A549 (cell line): ENCODE measurements around the gene PPCDC. TPM values are rescaled to one million over a fixed set of nuclear protein-coding genes. Genes with fewer than 3 reads are reported as not detected.

Experiments used
- ATAC-seq, 2 experiments: fragments of 200-7000 bp in 1 of 2; fragments of >200 bp in 1 of 2; cut with Nextera tagmentation in 1 of 2; cut with Tn5 transposase in 1 of 2; 3 replicates each; pipeline versions ENCODE4 v1.8.0 to v1.9.1; 2018 to 2020; ENCODE audit warnings: mild to moderate bottlenecking in 1 of 2, moderate library complexity in 1 of 2
- CTCF ChIA-PET: fragments of 300-600 bp; sonication (Branson Sonifier 250); formaldehyde crosslinking; extraction: SDS; loops from one replicate; lab custom pipeline; 2021; ENCODE audit warnings: antibody characterized with exemption, inconsistent platforms; lab: Yijun Ruan, JAX
- POLR2A ChIA-PET: fragments of 350-600 bp; formaldehyde crosslinking; extraction: SDS; loops from one replicate; lab custom pipeline; 2021; ENCODE audit warnings: antibody characterized with exemption, inconsistent platforms; lab: Yijun Ruan, JAX
- DNase-seq, 2 experiments: peaks; one replicate each; pipeline versions ENCODE4 v3.0.0 to v3.0.0-alpha.2; 2011 to 2016; ENCODE audit warnings: low read depth in 1 of 2, low spot score in 1 of 2
- FAIRE-seq: peaks from 2 replicates; lab custom pipeline; 2011; peaks lifted over from hg19 to GRCh38; lab: Jason Lieb, UNC
- H3K27ac ChIP-seq, 2 experiments: fragments of >200 bp; sonication (Bioruptor Twin); formaldehyde crosslinking; 3 replicates each; pipeline ENCODE4 v1.5.1; 2016 to 2017
- H3K4me1 ChIP-seq: fragments of >200 bp; sonication (Bioruptor Twin); formaldehyde crosslinking; 3 replicates; pipeline ENCODE4 v1.6.1; 2016
- H3K4me2 ChIP-seq: fragments of >200 bp; sonication (Bioruptor Twin); formaldehyde crosslinking; 3 replicates; pipeline ENCODE4 v1.6.1; 2016
- H3K4me3 ChIP-seq: fragments of >200 bp; sonication (Bioruptor Twin); formaldehyde crosslinking; 3 replicates; pipeline ENCODE4 v1.5.1; 2016
- H3K9me3 ChIP-seq: fragments of >200 bp; sonication (Bioruptor Twin); formaldehyde crosslinking; 3 replicates; pipeline ENCODE4 v1.6.1; 2016
- BHLHE40 ChIP-seq: IDR thresholded peaks from 2 replicates; pipeline ENCODE4 v1.6.1; 2012; ENCODE audit warnings: low read depth, low read length, inconsistent platforms
- CBX2 ChIP-seq: fragments of 200-600 bp; sonication (generic); IDR thresholded peaks from 2 replicates; pipeline ENCODE4 v1.6.1; 2016; ENCODE audit warnings: low read depth, mild to moderate bottlenecking, borderline replicate concordance
- CBX8 ChIP-seq: fragments of 200-600 bp; sonication (generic); IDR thresholded peaks from 2 replicates; pipeline ENCODE4 v1.6.1; 2016
- CEBPB ChIP-seq, 2 experiments: fragments of >200 bp in 1 of 2; sonication (Bioruptor Twin) in 1 of 2; formaldehyde crosslinking in 1 of 2; IDR thresholded peaks; 2 replicates each; pipeline ENCODE4 v1.6.1; 2012 to 2016
- ESRRA ChIP-seq: fragments of 150-350 bp; IDR thresholded peaks from 2 replicates; pipeline ENCODE4 v1.6.1; 2014; ENCODE audit warnings: mild to moderate bottlenecking, low read length, borderline replicate concordance
- FOSL2 ChIP-seq, 2 experiments: fragments of 450-650 bp in 1 of 2; fragments of >200 bp in 1 of 2; sonication (Bioruptor Twin) in 1 of 2; formaldehyde crosslinking; IDR thresholded peaks; 2 replicates each; pipeline versions ENCODE4 v1.5.0 to v1.6.1; 2016 to 2020; ENCODE audit warnings: mild to moderate bottlenecking in 1 of 2, moderate library complexity in 1 of 2
- FOXS1 ChIP-seq: fragments of 250-450 bp; sonication (Bioruptor Pico); IDR thresholded peaks from 2 replicates; pipeline ENCODE4 v1.5.0; 2020; ENCODE audit warnings: mild to moderate bottlenecking, moderate library complexity
- GATA3 ChIP-seq: IDR thresholded peaks from 2 replicates; pipeline ENCODE4 v1.6.1; 2012; ENCODE audit warnings: borderline replicate concordance
- HEYL ChIP-seq: fragments of 250-450 bp; sonication (Bioruptor Pico); IDR thresholded peaks from 2 replicates; pipeline ENCODE4 v1.8.0; 2021; ENCODE audit warnings: mild to moderate bottlenecking, moderate library complexity
- HOXA7 ChIP-seq: fragments of 250-450 bp; sonication (Bioruptor Pico); IDR thresholded peaks from 2 replicates; pipeline ENCODE4 v1.5.0; 2020; ENCODE audit warnings: mild to moderate bottlenecking, moderate library complexity
- HOXB13 ChIP-seq: fragments of 250-450 bp; sonication (Bioruptor Pico); IDR thresholded peaks from 2 replicates; pipeline ENCODE4 v1.5.0; 2020; ENCODE audit warnings: low read depth, mild to moderate bottlenecking, moderate library complexity
- HOXB5 ChIP-seq: fragments of 250-450 bp; sonication (Bioruptor Pico); IDR thresholded peaks from 2 replicates; pipeline ENCODE4 v1.5.0; 2020; ENCODE audit warnings: mild to moderate bottlenecking, moderate library complexity
- JUN ChIP-seq, 2 experiments: fragments of >200 bp; sonication (Bioruptor Twin); formaldehyde crosslinking; IDR thresholded peaks; 2 replicates in 1 of 2; 3 replicates in 1 of 2; pipeline ENCODE4 v1.6.1; 2016 to 2017
- MYC ChIP-seq: IDR thresholded peaks from 2 replicates; pipeline ENCODE4 v1.6.1; 2012; ENCODE audit warnings: mild to moderate bottlenecking, inconsistent platforms, low read length, improper control_type of control experiment, borderline replicate concordance
- NFE2L2 ChIP-seq: fragments of 150-350 bp; conservative IDR thresholded peaks from 2 replicates; pipeline ENCODE4 v1.6.1; 2014; ENCODE audit warnings: low read length
- NR3C1 ChIP-seq: fragments of >200 bp; sonication (Bioruptor Twin); formaldehyde crosslinking; IDR thresholded peaks from 3 replicates; pipeline ENCODE4 v1.6.1; 2017
- PHF8 ChIP-seq: fragments of 200-600 bp; sonication (generic); IDR thresholded peaks from 2 replicates; pipeline ENCODE4 v1.6.1; 2016; ENCODE audit warnings: low read depth, mild to moderate bottlenecking, antibody characterized with exemption, moderate library complexity, borderline replicate concordance
- POLR2A ChIP-seq: IDR thresholded peaks from 2 replicates; pipeline ENCODE4 v1.6.1; 2012; ENCODE audit warnings: mild to moderate bottlenecking, low read length
- POLR2AphosphoS2 ChIP-seq: conservative IDR thresholded peaks from 2 replicates; pipeline ENCODE4 v1.6.1; 2012; ENCODE audit warnings: low read length, improper control_type of control experiment, inconsistent platforms
- RAD21 ChIP-seq, 2 experiments: fragments of >200 bp in 1 of 2; sonication (Bioruptor Twin) in 1 of 2; formaldehyde crosslinking in 1 of 2; IDR thresholded peaks in 1 of 2; conservative IDR thresholded peaks in 1 of 2; 2 replicates in 1 of 2; 3 replicates in 1 of 2; pipeline ENCODE4 v1.6.1; 2012 to 2018; ENCODE audit warnings: inconsistent platforms in 1 of 2
- RCOR1 ChIP-seq: fragments of 150-350 bp; IDR thresholded peaks from 2 replicates; pipeline ENCODE4 v1.6.1; 2014; ENCODE audit warnings: antibody characterized with exemption, low read length, low read depth
- TFCP2L1 ChIP-seq: fragments of 250-450 bp; sonication (Bioruptor Pico); IDR thresholded peaks from 2 replicates; pipeline ENCODE4 v1.5.0; 2021; ENCODE audit warnings: mild to moderate bottlenecking
- ZC3H11A ChIP-seq: fragments of 450-650 bp; IDR thresholded peaks from 2 replicates; pipeline ENCODE4 v1.6.1; 2014; ENCODE audit warnings: antibody characterized with exemption, mild to moderate bottlenecking
- WGBS: methylation state at CpG from one replicate; pipeline ENCODE4 v1.1.6; 2017; ENCODE audit errors: missing lambda C conversion rate; 5-methylcytosine and 5-hydroxymethylcytosine counted together
- polyA plus RNA-seq, 4 experiments: library from polyadenylated mRNA; depleted of rRNA in 3 of 4; stranded (reverse); fragments of >200 nt; fragmentation: RNase III in 1 of 4; extraction: RNeasy Plus Mini Kit Qiagen cat#74134 plus additional on column Dnase treatment in 1 of 4; gene quantifications; 2 replicates in 3 of 4; 3 replicates in 1 of 4; pipeline ENCODE4 v1.2.3, GENCODE V29; 2011 to 2017
- TF ChIP-seq, protein P1 (sequence below): fragments of >200 bp; sonication (Bioruptor Twin); formaldehyde crosslinking; IDR thresholded peaks from 3 replicates; pipeline ENCODE4 v1.5.1; 2016
- TF ChIP-seq, protein P2 (sequence below): IDR thresholded peaks from 2 replicates; pipeline ENCODE4 v1.6.1; 2012
- TF ChIP-seq, protein P3 (sequence below): fragments of >200 bp; sonication (Bioruptor Twin); formaldehyde crosslinking; IDR thresholded peaks from 2 replicates; pipeline ENCODE4 v1.6.1; 2016
- TF ChIP-seq, protein P4 (sequence below): IDR thresholded peaks from 2 replicates; pipeline ENCODE4 v1.6.1; 2012
- TF ChIP-seq, protein P5 (sequence below): IDR thresholded peaks from 2 replicates; pipeline ENCODE4 v1.6.1; 2012; ENCODE audit warnings: low read depth, borderline replicate concordance
- TF ChIP-seq, protein P6 (sequence below): fragments of 200-600 bp; sonication (generic); IDR thresholded peaks from 2 replicates; pipeline ENCODE4 v1.6.1; 2016; ENCODE audit warnings: antibody characterized with exemption, mild to moderate bottlenecking, moderate library complexity

Gene PPCDC
- polyA plus RNA-seq, 2 of the 4 experiments (the other 2 are of a cell fraction) = 18.2 to 18.5 TPM

DNA sequence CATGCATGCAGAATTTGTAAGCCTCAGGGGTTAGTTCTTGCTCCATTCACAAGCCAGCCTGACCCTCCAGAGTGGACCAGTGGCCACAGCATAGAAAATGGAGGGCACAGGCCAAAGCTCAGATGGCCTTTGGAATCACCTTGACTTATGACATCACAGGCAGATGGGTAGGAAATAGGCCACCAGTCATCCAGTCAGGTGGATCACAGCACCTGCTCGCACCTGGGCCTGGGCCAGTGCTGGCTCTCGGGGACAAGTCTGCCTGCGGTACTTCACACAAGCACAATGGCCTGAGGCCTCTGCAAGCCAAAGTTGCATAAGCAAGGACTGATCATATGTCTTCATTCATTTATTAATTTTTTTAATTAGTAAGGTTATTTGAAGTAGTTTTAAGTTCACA, 39.3 kb downstream of the PPCDC start:
- Histone ChIP-seq H3K4me2 (no peak overlapping the region), H3K4me3 (no peak overlapping the region), H3K27ac (no peak overlapping the region), H3K9me3 (no peaks in the 10 kb centered on the region), H3K4me1 (peaks cover 4% of the 10 kb centered on the region; the same call in 1 of the 3 replicates)
- POLR2A ChIA-PET = no interaction called here
- WGBS = 59% methylated on average over 3 of the region's 3 CpGs
- no peak for TF ChIP-seq PHF8
- FAIRE-seq (no peak), DNase-seq (no peak), ATAC-seq (no peak)
- CTCF ChIA-PET = interaction anchor here (1.1 to 1.4 kb wide), 3 partner anchors 26 to 245 kb away, joined by 3 to 5 read pairs (median 5); partner anchors contain the start of gene C15orf39

DNA sequence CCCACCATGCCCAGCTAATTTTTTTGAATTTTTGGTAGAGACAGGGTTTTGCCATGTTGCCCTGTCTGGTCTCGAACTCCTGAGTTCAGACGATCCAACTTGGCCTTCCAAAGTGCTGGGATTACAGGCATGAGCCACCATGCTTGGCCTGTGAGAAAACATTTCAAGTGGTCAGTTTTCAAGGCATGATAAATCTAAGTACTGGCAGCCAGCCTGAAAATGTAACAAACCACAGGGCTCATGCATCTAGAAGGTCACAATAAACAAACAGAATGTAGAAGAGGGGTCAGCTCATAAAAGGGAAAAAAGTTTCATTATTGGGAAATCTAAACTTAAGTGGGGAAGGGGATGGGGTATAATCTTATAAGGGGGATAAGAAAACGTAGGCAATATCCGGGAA, 39.9 kb downstream of the PPCDC start:
- Histone ChIP-seq H3K9me3 (no peaks in the 10 kb centered on the region), H3K27ac (no peak overlapping the region), H3K4me3 (no peak overlapping the region), H3K4me2 (no peak overlapping the region), H3K4me1 (peaks cover 4% of the 10 kb centered on the region; the same call in 1 of the 3 replicates)
- ChIA-PET POLR2A (no interaction called here), CTCF (interaction anchor here (1.1 kb wide), 1 partner anchor 27 kb away, joined by 3 read pairs; no protein-coding TSS in a partner anchor)
- ATAC-seq (no peak), DNase-seq (no peak), FAIRE-seq (no peak)
- TF ChIP-seq, protein P1, sequence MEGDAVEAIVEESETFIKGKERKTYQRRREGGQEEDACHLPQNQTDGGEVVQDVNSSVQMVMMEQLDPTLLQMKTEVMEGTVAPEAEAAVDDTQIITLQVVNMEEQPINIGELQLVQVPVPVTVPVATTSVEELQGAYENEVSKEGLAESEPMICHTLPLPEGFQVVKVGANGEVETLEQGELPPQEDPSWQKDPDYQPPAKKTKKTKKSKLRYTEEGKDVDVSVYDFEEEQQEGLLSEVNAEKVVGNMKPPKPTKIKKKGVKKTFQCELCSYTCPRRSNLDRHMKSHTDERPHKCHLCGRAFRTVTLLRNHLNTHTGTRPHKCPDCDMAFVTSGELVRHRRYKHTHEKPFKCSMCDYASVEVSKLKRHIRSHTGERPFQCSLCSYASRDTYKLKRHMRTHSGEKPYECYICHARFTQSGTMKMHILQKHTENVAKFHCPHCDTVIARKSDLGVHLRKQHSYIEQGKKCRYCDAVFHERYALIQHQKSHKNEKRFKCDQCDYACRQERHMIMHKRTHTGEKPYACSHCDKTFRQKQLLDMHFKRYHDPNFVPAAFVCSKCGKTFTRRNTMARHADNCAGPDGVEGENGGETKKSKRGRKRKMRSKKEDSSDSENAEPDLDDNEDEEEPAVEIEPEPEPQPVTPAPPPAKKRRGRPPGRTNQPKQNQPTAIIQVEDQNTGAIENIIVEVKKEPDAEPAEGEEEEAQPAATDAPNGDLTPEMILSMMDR = no peak
- TF ChIP-seq PHF8 (no peak), TFCP2L1 (CRISPR knock-in tag) (no peak), CBX8 (no peak), MYC (no peak), ZC3H11A (no peak), HOXA7 (CRISPR knock-in tag) (no peak), RAD21 (conservative IDR thresholded peaks at IDR 0.05 in 1 of 2, IDR thresholded peaks at IDR 0.05 in 1 of 2) (no peak), JUN (IDR thresholded peaks at IDR 0.05) (no peak), POLR2A (no peak), GATA3 (no peak), FOXS1 (CRISPR knock-in tag) (no peak), FOSL2 (IDR thresholded peaks at IDR 0.05) (no peak), FOSL2 (CRISPR knock-in tag; IDR thresholded peaks at IDR 0.05) (no peak), CBX2 (no peak), HOXB5 (CRISPR knock-in tag) (no peak)
- TF ChIP-seq, protein P2, sequence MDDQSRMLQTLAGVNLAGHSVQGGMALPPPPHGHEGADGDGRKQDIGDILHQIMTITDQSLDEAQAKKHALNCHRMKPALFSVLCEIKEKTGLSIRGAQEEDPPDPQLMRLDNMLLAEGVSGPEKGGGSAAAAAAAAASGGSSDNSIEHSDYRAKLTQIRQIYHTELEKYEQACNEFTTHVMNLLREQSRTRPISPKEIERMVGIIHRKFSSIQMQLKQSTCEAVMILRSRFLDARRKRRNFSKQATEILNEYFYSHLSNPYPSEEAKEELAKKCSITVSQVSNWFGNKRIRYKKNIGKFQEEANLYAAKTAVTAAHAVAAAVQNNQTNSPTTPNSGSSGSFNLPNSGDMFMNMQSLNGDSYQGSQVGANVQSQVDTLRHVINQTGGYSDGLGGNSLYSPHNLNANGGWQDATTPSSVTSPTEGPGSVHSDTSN = no peak
- TF ChIP-seq, protein P3, sequence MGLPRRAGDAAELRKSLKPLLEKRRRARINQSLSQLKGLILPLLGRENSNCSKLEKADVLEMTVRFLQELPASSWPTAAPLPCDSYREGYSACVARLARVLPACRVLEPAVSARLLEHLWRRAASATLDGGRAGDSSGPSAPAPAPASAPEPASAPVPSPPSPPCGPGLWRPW = no peak
- TF ChIP-seq, protein P4, sequence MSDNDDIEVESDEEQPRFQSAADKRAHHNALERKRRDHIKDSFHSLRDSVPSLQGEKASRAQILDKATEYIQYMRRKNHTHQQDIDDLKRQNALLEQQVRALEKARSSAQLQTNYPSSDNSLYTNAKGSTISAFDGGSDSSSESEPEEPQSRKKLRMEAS = no peak
- WGBS = 64% methylated on average over 4 of the region's 4 CpGs

DNA sequence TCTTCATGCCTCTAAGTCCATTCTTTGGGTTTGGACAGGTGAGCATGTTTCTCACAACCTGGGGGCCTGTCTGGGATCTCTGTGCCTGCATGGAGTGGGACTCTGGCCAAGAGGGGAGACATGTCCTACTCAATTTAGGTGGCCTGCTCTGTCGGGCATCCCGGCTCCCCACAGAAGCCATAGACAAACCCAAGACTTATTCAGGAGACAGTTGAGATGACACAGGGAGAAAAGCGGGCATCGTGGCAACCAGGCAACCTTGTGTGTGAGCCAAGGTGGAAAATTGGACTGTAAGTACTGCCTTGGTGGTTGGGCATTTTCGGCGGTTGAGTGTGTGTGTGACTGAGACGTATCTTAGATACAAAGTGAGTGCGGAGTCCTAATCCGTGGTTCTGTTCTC, 40.5 kb downstream of the PPCDC start:
- Histone ChIP-seq H3K9me3 (no peaks in the 10 kb centered on the region), H3K4me3 (no peak overlapping the region), H3K27ac (no peak overlapping the region), H3K4me2 (no peak overlapping the region), H3K4me1 (peaks cover 4% of the 10 kb centered on the region; the same call in 1 of the 3 replicates)
- no peak for ATAC-seq
- DNase-seq = no peak
- CTCF ChIA-PET = no interaction called here
- WGBS = 96% methylated on average over 9 of the region's 9 CpGs
- POLR2A ChIA-PET = no interaction called here
- FAIRE-seq = no peak
- TF ChIP-seq POLR2AphosphoS2 = no peak
- TF ChIP-seq NFE2L2 = no peak
- no peak for TF ChIP-seq ZC3H11A
- no peak for TF ChIP-seq HOXB13
- no peak for TF ChIP-seq RCOR1
- no peak for TF ChIP-seq CEBPB (IDR thresholded peaks at IDR 0.05)
- no peak for TF ChIP-seq NR3C1
- TF ChIP-seq BHLHE40 = no peak
- no peak for TF ChIP-seq HEYL (CRISPR knock-in tag)
- TF ChIP-seq, protein P5, sequence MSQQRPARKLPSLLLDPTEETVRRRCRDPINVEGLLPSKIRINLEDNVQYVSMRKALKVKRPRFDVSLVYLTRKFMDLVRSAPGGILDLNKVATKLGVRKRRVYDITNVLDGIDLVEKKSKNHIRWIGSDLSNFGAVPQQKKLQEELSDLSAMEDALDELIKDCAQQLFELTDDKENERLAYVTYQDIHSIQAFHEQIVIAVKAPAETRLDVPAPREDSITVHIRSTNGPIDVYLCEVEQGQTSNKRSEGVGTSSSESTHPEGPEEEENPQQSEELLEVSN = no peak
- TF ChIP-seq ESRRA = no peak
- TF ChIP-seq TFCP2L1 (CRISPR knock-in tag) = no peak
- TF ChIP-seq, protein P6, sequence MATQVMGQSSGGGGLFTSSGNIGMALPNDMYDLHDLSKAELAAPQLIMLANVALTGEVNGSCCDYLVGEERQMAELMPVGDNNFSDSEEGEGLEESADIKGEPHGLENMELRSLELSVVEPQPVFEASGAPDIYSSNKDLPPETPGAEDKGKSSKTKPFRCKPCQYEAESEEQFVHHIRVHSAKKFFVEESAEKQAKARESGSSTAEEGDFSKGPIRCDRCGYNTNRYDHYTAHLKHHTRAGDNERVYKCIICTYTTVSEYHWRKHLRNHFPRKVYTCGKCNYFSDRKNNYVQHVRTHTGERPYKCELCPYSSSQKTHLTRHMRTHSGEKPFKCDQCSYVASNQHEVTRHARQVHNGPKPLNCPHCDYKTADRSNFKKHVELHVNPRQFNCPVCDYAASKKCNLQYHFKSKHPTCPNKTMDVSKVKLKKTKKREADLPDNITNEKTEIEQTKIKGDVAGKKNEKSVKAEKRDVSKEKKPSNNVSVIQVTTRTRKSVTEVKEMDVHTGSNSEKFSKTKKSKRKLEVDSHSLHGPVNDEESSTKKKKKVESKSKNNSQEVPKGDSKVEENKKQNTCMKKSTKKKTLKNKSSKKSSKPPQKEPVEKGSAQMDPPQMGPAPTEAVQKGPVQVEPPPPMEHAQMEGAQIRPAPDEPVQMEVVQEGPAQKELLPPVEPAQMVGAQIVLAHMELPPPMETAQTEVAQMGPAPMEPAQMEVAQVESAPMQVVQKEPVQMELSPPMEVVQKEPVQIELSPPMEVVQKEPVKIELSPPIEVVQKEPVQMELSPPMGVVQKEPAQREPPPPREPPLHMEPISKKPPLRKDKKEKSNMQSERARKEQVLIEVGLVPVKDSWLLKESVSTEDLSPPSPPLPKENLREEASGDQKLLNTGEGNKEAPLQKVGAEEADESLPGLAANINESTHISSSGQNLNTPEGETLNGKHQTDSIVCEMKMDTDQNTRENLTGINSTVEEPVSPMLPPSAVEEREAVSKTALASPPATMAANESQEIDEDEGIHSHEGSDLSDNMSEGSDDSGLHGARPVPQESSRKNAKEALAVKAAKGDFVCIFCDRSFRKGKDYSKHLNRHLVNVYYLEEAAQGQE = no peak
